Motor neuron (in vitro differentiated cells): ENCODE results near the gene CLEC4D. TPM values are rescaled to one million over a fixed set of nuclear protein-coding genes. Genes with fewer than 3 reads are reported as not detected.
"Not testable (repeated sequence)": the region's sequence is repeated elsewhere in the genome, so short reads cannot be mapped to it uniquely, and the experiment has no call there.

Experiments used
- ATAC-seq, 8 experiments: fragments of 200-7000 bp; cut with Tn5 transposase; replicated peaks in 6 of 8; 2 replicates each; pipeline ENCODE4 v1.8.0; 2021; ENCODE audit warnings: mild to moderate bottlenecking in 8 of 8, moderate library complexity in 8 of 8
- H3K27ac ChIP-seq, 2 donors: fragments of 250-450 bp; sonication (Bioruptor Pico); 2 replicates each; pipeline ENCODE4 v1.9.0; 2021; ENCODE audit warnings: antibody characterized with exemption in 2 of 2, mild to moderate bottlenecking in 2 of 2, moderate library complexity in 1 of 2
- H3K4me1 ChIP-seq, 2 donors: fragments of 250-450 bp; sonication (Bioruptor Pico); replicated peaks in 1 of 2; 2 replicates each; pipeline ENCODE4 v1.6.1; 2021; ENCODE audit warnings: antibody characterized with exemption in 2 of 2, mild to moderate bottlenecking in 2 of 2, moderate library complexity in 1 of 2
- H3K4me3 ChIP-seq, 5 donors: fragments of 250-450 bp; sonication (Bioruptor Pico); 2 replicates each; pipeline ENCODE4 v1.9.0; 2021; ENCODE audit warnings: antibody characterized with exemption in 5 of 5, mild to moderate bottlenecking in 5 of 5, moderate library complexity in 4 of 5
- WGBS, 10 experiments: fragments of 450-650 bp; shearing (Covaris generic); methylation state at CpG; one replicate each; pipeline ENCODE4 v1.0.0; 2022; 5-methylcytosine and 5-hydroxymethylcytosine counted together
- in situ Hi-C, 9 experiments: fragments of 400-800 bp; cut with MboI; loops; one replicate each; pipeline ENCODE4 v1.15.0; 2021; ENCODE audit warnings: low sequenced_read_pairs in 9 of 9, low pct_unique_long_range_greater_than_20kb in 2 of 9; ENCODE audit not compliant: unreplicated experiment in 9 of 9
- total RNA-seq, 8 experiments: library from RNA; unstranded; fragments of 300-600 nt; gene quantifications; 2 replicates each; pipeline versions ENCODE4 v1.2.3 to v1.2.4, GENCODE V29; 2022

The CLEC4D gene
- total RNA-seq, 8 experiments from 2014 or later: 0.11 to 0.38 TPM; not detected in 6

DNA sequence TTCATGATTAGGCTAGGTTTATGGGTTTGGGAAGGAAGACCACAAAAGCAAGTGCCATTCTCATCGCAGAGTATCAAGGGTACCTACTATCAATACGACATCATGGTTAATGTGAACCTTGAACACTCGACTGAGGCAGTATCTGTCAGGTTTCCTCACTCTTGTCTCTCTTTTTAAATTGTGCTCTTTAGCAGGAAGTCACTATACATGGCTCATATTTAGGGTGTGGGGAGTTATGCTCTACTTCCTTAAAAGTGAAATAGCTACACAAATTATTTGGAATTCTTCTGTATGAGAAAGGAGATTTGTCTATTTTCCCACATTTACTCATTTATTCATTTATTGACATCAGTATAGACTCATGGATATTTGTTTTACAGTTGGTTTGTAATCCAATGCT, 33.3 kb downstream of the CLEC4D start:
- 22 to 100% (median 82%) methylated on average over 1 to 3 of the region's 3 CpGs; no CpG with 5 or more reads in 2 of the 10 experiments for WGBS, 10 experiments
- no peak for ATAC-seq
- Histone ChIP-seq H3K4me1 (no peaks in the 10 kb centered on the region), H3K4me3 (no peak overlapping the region), H3K27ac (no peak overlapping the region)
- in situ Hi-C loops: loop anchor here in 1 of 9 experiments (25.0 kb wide), 1 partner anchor 491 kb away; no protein-coding TSS in a partner anchor

DNA sequence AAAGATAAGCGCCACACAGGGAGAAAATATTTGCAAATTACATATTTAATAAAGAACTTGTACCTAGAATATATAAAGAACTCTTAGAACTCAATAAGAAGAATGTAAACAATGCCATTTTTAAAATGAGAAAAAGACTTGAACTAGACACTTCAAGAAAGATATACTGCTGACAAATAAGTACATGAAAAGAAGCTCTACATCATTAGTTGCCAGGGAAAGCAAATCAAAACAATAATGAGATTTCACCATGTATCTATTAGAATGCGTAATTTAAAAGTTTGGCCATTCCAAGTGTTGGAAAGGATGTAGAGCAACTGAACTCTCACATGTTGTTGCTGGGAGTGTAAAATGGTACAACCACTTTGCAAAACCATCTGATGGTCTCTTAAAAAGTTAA, 34.3 kb downstream of the CLEC4D start:
- WGBS, 10 experiments: 13 to 92% (median 66%) methylated on average over 1 to 2 of the region's 2 CpGs
- no peak overlapping the region for H3K4me3 ChIP-seq
- no peak for ATAC-seq
- in situ Hi-C loops: loop anchor here in 1 of 9 experiments (25.0 kb wide), 1 partner anchor 490 kb away; no protein-coding TSS in a partner anchor
- H3K27ac ChIP-seq: no peak overlapping the region
- no peaks in the 10 kb centered on the region for H3K4me1 ChIP-seq

DNA sequence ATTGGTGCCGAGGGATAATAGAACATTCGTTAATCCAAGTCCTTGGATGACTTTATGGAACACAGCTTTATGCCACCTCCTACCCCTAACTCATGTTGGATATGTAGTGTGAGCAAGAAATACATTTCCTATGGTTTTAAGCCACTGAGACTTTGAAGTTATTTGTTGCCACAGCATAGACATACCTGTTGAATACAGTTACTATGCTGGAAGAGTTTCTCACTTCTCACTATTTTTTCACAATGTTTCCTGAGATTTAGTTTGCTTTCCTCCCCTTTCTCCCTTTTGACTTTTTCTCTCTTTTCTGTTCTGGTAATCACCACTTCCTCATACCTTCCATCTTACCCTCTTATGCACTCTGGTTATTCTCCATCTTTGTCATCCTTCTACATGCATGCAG, 34.9 kb downstream of the CLEC4D start:
- ATAC-seq: no peak
- WGBS, 10 experiments: 38 to 100% (median 88%) methylated on average over 1 to 2 of the region's 2 CpGs; no CpG with 5 or more reads in 3 of the 10 experiments
- no peaks in the 10 kb centered on the region for H3K4me1 ChIP-seq
- no peak overlapping the region for H3K4me3 ChIP-seq
- no peak overlapping the region for H3K27ac ChIP-seq
- in situ Hi-C loops: loop anchor here in 1 of 9 experiments (25.0 kb wide), 1 partner anchor 489 kb away; no protein-coding TSS in a partner anchor

DNA sequence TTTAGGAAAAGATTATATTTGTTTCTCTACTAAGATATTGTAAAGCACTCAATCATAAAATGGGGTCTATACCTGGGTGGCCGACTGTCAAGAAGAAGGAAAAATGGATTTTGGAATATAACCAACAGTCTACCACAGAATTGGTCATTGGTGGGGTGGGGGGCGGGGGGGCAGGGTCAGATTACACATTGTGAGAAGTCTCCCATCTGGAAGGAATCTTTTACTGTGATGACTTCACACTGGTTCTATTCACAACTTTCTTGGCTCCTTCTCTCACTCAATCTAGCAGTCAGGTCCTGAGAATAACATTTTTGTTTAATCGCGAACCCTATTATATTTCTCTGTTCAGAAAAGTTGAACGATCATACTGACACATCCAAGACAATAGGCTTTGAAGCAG, 36.1 kb downstream of the CLEC4D start:
- H3K4me3 ChIP-seq: no peak overlapping the region
- 29 to 100% (median 73%) methylated on average over 1 to 5 of the region's 5 CpGs; no CpG with 5 or more reads in 2 of the 10 experiments for WGBS, 10 experiments
- ATAC-seq: no peak
- in situ Hi-C loops: loop anchor here in 1 of 9 experiments (25.0 kb wide), 1 partner anchor 488 kb away; no protein-coding TSS in a partner anchor
- H3K4me1 ChIP-seq: no peaks in the 10 kb centered on the region
- H3K27ac ChIP-seq: no peak overlapping the region

DNA sequence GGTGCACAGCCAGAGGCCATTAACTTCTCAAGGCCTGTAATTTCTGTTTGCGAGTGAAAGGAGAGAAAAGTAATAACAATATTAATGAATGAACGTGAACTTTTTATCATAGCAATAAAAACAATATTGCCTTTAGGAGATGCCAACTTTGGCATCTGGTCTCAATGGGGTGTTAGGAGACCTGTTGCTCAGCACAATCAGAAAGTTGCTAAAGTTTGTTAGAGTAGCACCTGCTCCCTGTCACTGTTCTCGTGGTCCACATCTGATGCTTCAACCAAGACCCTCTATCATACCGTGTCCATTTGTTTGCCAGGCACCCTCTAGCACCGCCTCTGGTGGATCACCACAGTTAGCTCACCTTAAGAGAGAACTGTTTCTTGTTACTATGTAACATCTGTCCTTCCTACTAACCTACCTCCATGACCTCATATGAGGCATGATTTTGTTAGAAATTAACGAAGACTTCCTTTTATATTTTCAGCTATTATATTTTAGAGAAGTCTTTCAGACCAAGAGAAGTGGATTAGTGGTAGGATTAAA, 39.9 kb downstream of the CLEC4D start:
- peak in 1 of 8 experiments; percentile 19 for ATAC-seq

DNA sequence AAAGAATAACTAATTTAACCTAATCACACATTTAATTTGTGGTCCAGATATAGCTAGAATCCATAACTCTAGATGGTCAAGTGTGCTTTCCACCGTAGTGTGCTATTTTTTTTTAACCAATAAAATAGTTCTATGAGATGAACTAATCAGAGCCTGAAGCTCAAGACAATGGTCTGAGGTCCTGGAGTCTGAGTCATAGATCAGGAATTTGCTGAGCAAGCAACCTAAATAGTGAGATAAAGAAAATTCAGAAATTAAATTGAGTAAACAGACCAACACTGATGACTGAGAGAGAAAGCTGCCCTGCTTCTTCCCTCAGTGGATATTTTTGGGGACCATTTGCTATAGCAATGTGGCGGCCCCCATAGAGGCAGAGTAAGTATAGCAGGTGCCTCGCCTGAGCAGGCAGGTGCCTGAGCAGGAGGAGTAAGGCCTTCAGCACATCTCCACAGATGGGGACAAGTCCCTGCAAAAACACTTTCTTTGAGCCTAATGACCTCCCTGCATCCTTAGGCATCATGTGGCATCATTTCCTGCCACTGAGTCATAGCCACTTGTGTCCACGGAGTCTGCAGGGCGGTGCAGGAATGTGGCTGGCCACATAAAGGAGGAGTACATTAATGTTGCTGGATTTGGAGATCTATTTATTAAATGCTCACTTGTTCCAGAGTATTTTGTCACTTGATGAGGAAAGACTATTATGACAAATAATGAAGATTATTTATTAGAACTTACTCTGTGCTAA, 41.3 kb downstream of the CLEC4D start:
- no peak overlapping the region for H3K27ac ChIP-seq
- 39 to 93% (median 75%) methylated on average over 1 to 5 of the region's 5 CpGs; no CpG with 5 or more reads in 1 of the 10 experiments for WGBS, 10 experiments
- peak in 2 of 8 experiments; percentile 42 to 46 for ATAC-seq
- no peaks in the 10 kb centered on the region for H3K4me1 ChIP-seq
- H3K4me3 ChIP-seq: no peak overlapping the region
- in situ Hi-C loops: no loop called here

More for the DNA sequence above, 39.9 kb downstream of the CLEC4D start:
- Histone ChIP-seq H3K27ac (no peak overlapping the region), H3K4me3 (no peak overlapping the region), H3K4me1 (no peaks in the 10 kb centered on the region)
- WGBS, 10 experiments: 0 to 100% (median 77%) methylated on average over 1 to 5 of the region's 6 CpGs
- in situ Hi-C loops: no loop called here

DNA sequence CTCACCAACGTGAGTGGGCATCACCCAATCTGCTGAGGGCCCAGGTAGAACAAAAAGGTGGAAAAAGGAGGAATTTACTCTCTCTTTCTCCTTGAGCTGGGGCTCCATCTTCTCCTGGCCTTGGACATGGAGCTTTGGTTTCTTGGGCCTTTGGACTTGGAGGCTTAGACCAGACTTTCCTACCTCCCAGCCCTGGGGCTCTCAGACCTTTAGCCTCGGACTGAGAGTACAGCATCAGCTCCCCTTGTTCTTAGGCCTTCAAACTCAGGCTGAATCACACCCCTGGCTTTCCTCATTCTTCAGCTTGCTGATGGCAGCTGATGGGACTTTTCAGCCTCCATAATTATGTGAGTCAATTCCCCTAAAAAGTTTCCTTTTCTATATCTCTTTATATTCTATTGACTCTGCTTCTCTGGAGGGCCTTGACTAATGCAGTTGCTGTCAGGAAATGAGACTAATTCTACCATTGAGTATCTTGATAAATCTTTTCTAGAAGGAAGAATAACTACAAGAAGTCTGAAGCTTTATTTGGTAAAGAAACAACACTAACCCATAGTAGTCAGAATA, 43.3 kb downstream of the CLEC4D start:
- no peak for ATAC-seq
- H3K4me1 ChIP-seq: no peaks in the 10 kb centered on the region
- in situ Hi-C loops: no loop called here
- no peak overlapping the region for H3K4me3 ChIP-seq
- 0 to 100% (median 80%) methylated on average over 1 to 2 of the region's 2 CpGs; no CpG with 5 or more reads in 5 of the 10 experiments for WGBS, 10 experiments
- no peak overlapping the region for H3K27ac ChIP-seq

DNA sequence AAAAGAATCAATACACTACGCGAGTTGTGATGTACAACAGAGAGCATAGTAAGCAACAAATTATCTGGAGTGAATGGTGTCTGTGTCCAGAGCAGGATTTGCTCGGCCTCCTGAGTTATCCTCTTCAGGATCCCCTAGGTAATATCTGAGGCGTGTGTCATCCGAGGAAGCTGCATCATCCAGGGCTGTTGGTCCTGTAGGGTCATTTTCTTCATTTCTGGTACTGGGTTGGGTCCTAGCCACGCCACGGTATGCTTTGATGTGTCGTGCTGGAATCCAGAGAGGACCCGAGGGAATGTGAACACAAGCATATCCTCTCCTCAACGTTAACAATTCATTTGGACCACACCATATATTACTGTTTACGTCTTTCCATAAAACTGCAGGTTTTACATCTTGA, 46.4 kb downstream of the CLEC4D start:
- in situ Hi-C loops: no loop called here
- Histone ChIP-seq H3K4me1 (no peaks in the 10 kb centered on the region), H3K27ac (no peak overlapping the region), H3K4me3 (no peak overlapping the region)
- WGBS, 10 experiments: 16 to 100% (median 92%) methylated on average over 1 to 8 of the region's 11 CpGs; no CpG with 5 or more reads in 1 of the 10 experiments
- no peak for ATAC-seq

DNA sequence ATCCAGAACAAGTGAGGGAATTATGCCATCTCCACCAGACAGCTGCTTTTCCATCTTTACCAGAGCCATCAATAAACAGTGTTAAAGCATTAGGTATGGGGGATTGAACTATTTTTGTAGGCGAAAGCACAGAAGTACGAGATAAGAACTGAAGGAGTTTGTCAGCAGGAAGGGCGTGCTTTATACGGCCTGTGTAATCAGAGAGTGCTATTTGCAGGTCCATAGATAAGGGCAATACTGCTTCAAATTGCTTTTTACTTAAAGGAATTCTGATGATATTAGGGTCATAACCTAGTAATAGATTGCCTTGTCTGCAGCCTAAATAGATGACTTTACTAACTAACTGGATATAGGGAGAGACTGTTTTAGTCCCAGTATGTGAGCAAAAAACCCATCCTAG, 47.7 kb downstream of the CLEC4D start:
- Histone ChIP-seq H3K4me3 (no peak overlapping the region), H3K27ac (no peak overlapping the region), H3K4me1 (no peaks in the 10 kb centered on the region)
- no peak for ATAC-seq
- 29 to 100% (median 89%) methylated on average over 1 to 4 of the region's 4 CpGs; no CpG with 5 or more reads in 1 of the 10 experiments for WGBS, 10 experiments
- in situ Hi-C loops: no loop called here

DNA sequence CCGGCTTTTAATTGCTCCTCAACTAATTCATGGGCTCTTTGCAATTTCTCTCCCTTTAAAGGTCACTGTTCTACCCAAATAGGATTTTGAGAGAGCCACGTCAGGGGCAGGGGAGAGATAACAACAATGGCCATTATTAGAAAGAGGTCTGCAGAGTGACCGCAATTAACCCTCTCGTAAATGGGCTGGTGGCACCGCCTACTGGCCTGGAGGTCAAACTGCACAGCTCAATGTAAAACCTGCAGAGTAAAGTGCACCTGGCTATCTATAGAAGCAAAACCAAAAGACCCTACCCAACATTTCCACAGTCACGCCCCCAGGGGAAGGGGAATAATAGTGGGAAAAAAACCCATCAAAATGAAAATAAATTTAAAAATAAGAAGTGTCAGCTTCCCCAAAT, 49.0 kb downstream of the CLEC4D start:
- 54 to 100% (median 88%) methylated on average over 2 to 6 of the region's 6 CpGs; no CpG with 5 or more reads in 2 of the 10 experiments for WGBS, 10 experiments
- in situ Hi-C loops: no loop called here
- H3K4me3 ChIP-seq: no peak overlapping the region
- H3K4me1 ChIP-seq: no peaks in the 10 kb centered on the region
- H3K27ac ChIP-seq: no peak overlapping the region
- ATAC-seq: no peak

DNA sequence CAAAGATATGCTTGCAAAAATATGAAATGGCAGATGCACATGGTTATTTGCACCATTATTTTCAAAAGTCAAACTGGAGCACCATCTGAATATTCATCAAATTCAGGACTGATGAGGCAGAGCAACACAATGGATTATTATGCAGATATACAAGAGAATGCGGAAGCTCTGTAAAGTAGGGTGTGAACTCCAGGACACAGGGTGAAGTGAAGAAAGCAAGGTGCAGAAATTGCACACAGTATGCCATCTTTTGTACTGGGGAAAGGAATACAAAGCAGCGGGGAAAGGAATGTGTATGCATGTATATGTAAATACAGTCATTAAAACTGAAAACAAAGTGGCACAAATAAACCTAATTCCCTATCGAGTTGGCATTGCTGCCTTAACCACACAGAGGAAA, 50.1 kb downstream of the CLEC4D start:
- in situ Hi-C loops: no loop called here
- 5 to 71% (median 47%) methylated on average over 1 to 3 of the region's 3 CpGs; no CpG with 5 or more reads in 2 of the 10 experiments for WGBS, 10 experiments
- ATAC-seq: peak in 3 of 8 experiments; percentile 68 to 82 (median 77)

DNA sequence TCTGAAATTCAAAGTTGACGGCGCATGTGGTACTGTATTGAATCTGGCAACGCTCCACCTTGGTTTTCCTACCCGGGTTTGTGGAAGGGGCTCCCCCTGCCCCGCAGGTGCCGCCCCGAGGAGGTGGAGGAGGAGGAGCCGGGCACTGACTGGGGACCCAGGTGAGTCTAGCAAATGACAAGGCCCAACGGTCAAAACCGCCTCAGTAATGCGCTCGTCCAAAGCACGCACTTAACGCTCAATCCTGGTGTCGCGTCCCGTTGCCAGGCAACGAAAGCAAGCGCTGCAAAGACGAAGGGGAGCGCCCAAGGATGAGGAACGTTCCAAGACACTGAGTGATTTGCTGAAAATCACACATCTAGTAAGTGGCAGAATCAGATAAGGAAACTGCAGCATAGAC, 51.4 kb downstream of the CLEC4D start:
- no peak overlapping the region for H3K27ac ChIP-seq
- 60 to 89% (median 73%) methylated on average over 3 to 11 of the region's 22 CpGs; no CpG with 5 or more reads in 4 of the 10 experiments for WGBS, 10 experiments
- ATAC-seq: peak in 1 of 8 experiments; percentile 26
- in situ Hi-C loops: no loop called here
- no peak overlapping the region for H3K4me3 ChIP-seq
- H3K4me1 ChIP-seq: no peaks in the 10 kb centered on the region

More for the DNA sequence above, 50.1 kb downstream of the CLEC4D start:
- H3K4me1 ChIP-seq: no peaks in the 10 kb centered on the region
- no peak overlapping the region for H3K4me3 ChIP-seq
- H3K27ac ChIP-seq: no peak overlapping the region

DNA sequence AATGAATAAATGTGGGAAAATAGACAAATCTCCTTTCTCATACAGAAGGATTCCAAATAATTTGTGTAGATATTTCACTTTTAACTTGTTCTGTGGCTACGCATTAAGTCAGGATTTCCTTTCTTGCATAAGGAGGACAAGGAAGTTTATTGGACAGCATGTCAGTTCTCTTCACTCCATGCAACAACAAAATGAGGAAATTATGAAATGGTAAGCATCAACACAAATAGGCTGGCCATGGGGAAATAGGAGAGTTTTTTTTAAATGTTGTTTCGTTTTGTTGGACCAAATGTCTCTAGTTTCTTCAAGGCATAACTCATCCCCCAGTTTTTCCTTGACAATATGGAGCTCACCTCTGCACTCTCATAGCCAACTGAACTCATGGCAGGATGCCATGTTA, 52.7 kb downstream of the CLEC4D start:
- H3K4me1 ChIP-seq, H3K4me3 ChIP-seq, ATAC-seq, H3K27ac ChIP-seq, in situ Hi-C loops: not testable (repeated sequence)
- 31 to 100% (median 94%) methylated on average over 1 to 2 of the region's 2 CpGs; no CpG with 5 or more reads in 2 of the 10 experiments for WGBS, 10 experiments
